Keratinocyte (primary cell): ENCODE data around the gene NEU4. TPM values are rescaled to one million over a fixed set of nuclear protein-coding genes. Genes with fewer than 3 reads are reported as not detected.

Source experiments
- DNase-seq: peaks from one replicate; pipeline ENCODE4 v3.0.0-alpha.2; 2011; ENCODE audit warnings: low read depth, missing footprints, low spot score
- FAIRE-seq: peaks from 2 replicates; lab custom pipeline; 2011; peaks lifted over from hg19 to GRCh38; lab: Jason Lieb, UNC
- H2AFZ ChIP-seq: 2 replicates; pipeline ENCODE4 v1.6.0; 2012; ENCODE audit warnings: low read length, control low read depth, inconsistent platforms; ENCODE audit not compliant: control insufficient read depth
- H3K27ac ChIP-seq: 2 replicates; pipeline ENCODE4 v1.5.1; 2011; ENCODE audit warnings: low read length; ENCODE audit not compliant: control insufficient read depth, insufficient read depth
- H3K27me3 ChIP-seq: 3 replicates; pipeline ENCODE4 v1.6.0; 2011; ENCODE audit warnings: low read length; ENCODE audit not compliant: control insufficient read depth, insufficient read depth; ENCODE audit errors: extremely low read depth
- H3K36me3 ChIP-seq, 2 experiments: 2 replicates in 1 of 2; 3 replicates in 1 of 2; pipeline ENCODE4 v1.5.1; 2011; ENCODE audit warnings: low read length in 2 of 2, mild to moderate bottlenecking in 1 of 2; ENCODE audit not compliant: control insufficient read depth in 2 of 2, insufficient read depth in 2 of 2; ENCODE audit errors: extremely low read depth in 1 of 2
- H3K4me1 ChIP-seq: 3 replicates; pipeline ENCODE4 v1.5.1; 2011; ENCODE audit warnings: low read length; ENCODE audit not compliant: control insufficient read depth, insufficient read depth; ENCODE audit errors: extremely low read depth
- H3K4me2 ChIP-seq: 3 replicates; pipeline ENCODE4 v1.6.0; 2011; ENCODE audit warnings: low read depth, low read length; ENCODE audit not compliant: control insufficient read depth, insufficient read depth; ENCODE audit errors: extremely low read depth
- H3K4me3 ChIP-seq, 3 experiments: fragments of 200-600 bp in 1 of 3; sonication (generic) in 1 of 3; 2 replicates in 2 of 3; 3 replicates in 1 of 3; pipeline ENCODE4 v1.5.1; 2011 to 2016; ENCODE audit warnings: low read length in 3 of 3, mild to moderate bottlenecking in 3 of 3, control low read depth in 2 of 3, inconsistent platforms in 1 of 3, low read depth in 1 of 3, mixed read lengths in 1 of 3, mixed run types in 1 of 3, moderate library complexity in 1 of 3; ENCODE audit not compliant: control insufficient read depth in 2 of 3, insufficient read depth in 2 of 3; ENCODE audit errors: extremely low read depth in 1 of 3
- H3K79me2 ChIP-seq: 2 replicates; pipeline ENCODE4 v1.6.0; 2012; ENCODE audit warnings: low read length; ENCODE audit not compliant: control insufficient read depth, insufficient read depth
- H3K9ac ChIP-seq: 3 replicates; pipeline ENCODE4 v1.6.0; 2011; ENCODE audit warnings: low read length; ENCODE audit not compliant: control insufficient read depth, insufficient read depth; ENCODE audit errors: extremely low read depth
- H3K9me1 ChIP-seq: 3 replicates; pipeline ENCODE4 v1.6.0; 2011; ENCODE audit warnings: low read length; ENCODE audit not compliant: control insufficient read depth, insufficient read depth; ENCODE audit errors: extremely low read depth
- H3K9me3 ChIP-seq: 2 replicates; pipeline ENCODE4 v1.5.1; 2012; ENCODE audit warnings: low read depth, low read length; ENCODE audit not compliant: control insufficient read depth
- H4K20me1 ChIP-seq: 3 replicates; pipeline ENCODE4 v1.6.0; 2011; ENCODE audit warnings: low read length; ENCODE audit not compliant: control insufficient read depth, insufficient read depth; ENCODE audit errors: extremely low read depth
- EZH2 ChIP-seq: IDR thresholded peaks from one replicate; pipeline ENCODE4 v1.6.1; 2012; ENCODE audit warnings: inconsistent platforms, mild to moderate bottlenecking, low read length, moderate library complexity
- dilution Hi-C: fragments of 300-500 bp; cut with MboI; formaldehyde crosslinking; loops from one replicate; pipeline ENCODE4 v1.7.0; 2020; ENCODE audit warnings: low sequenced_read_pairs; ENCODE audit not compliant: extremely low pct_ligation_motif_present
- polyA plus RNA-seq, 5 experiments: library from polyadenylated mRNA; depleted of rRNA in 3 of 5; stranded (reverse) in 3 of 5; stranded (forward) in 1 of 5; unstranded in 1 of 5; fragments of >200 nt; gene quantifications; 1 replicate in 1 of 5; 2 replicates in 3 of 5; 3 replicates in 1 of 5; pipeline versions ENCODE4 v1.2.1 to v1.2.3, GENCODE V29; 2011 to 2012; ENCODE audit warnings: missing spikeins in 2 of 5, low read depth in 1 of 5, low replicate concordance in 1 of 5
- TF ChIP-seq, protein P1 (sequence below), 3 experiments: IDR thresholded peaks in 1 of 3; conservative IDR thresholded peaks in 1 of 3; optimal IDR thresholded peaks in 1 of 3; 2 replicates in 2 of 3; 3 replicates in 1 of 3; pipeline versions ENCODE3 to v1.5.1; 2011; ENCODE audit warnings: low read length in 3 of 3, mild to moderate bottlenecking in 3 of 3, moderate library complexity in 2 of 3, control low read depth in 1 of 3, inconsistent platforms in 1 of 3; ENCODE audit not compliant: insufficient read depth in 2 of 3; ENCODE audit errors: extremely low read depth in 1 of 3

Gene NEU4
- polyA plus RNA-seq, 1 donor (not counting 4 experiments of a cell fraction or from before 2014, with no cell fraction given): not detected

GRCh38 chr2:241851325-241852115 lies 42.5 kb downstream of the NEU4 start:
- Histone ChIP-seq H3K9ac (no peak overlapping the region), H3K79me2 (no peaks in the 10 kb centered on the region), H3K27me3 (peaks cover 8% of the 10 kb centered on the region), H3K4me1 (no peaks in the 10 kb centered on the region), H3K4me2 (no peak overlapping the region), H3K9me1 (no peaks in the 10 kb centered on the region), H4K20me1 (no peaks in the 10 kb centered on the region), H3K4me3 (no peak overlapping the region), H2AFZ (no peak overlapping the region), H3K9me3 (no peaks in the 10 kb centered on the region), H3K27ac (no peak overlapping the region), H3K36me3 (no peaks in the 10 kb centered on the region)
- no peak for TF ChIP-seq EZH2
- TF ChIP-seq, protein P1, sequence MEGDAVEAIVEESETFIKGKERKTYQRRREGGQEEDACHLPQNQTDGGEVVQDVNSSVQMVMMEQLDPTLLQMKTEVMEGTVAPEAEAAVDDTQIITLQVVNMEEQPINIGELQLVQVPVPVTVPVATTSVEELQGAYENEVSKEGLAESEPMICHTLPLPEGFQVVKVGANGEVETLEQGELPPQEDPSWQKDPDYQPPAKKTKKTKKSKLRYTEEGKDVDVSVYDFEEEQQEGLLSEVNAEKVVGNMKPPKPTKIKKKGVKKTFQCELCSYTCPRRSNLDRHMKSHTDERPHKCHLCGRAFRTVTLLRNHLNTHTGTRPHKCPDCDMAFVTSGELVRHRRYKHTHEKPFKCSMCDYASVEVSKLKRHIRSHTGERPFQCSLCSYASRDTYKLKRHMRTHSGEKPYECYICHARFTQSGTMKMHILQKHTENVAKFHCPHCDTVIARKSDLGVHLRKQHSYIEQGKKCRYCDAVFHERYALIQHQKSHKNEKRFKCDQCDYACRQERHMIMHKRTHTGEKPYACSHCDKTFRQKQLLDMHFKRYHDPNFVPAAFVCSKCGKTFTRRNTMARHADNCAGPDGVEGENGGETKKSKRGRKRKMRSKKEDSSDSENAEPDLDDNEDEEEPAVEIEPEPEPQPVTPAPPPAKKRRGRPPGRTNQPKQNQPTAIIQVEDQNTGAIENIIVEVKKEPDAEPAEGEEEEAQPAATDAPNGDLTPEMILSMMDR (optimal IDR thresholded peaks at IDR 0.05 in 1 of 3, IDR thresholded peaks at IDR 0.05 in 1 of 3, conservative IDR thresholded peaks at IDR 0.05 in 1 of 3; ENCODE audit: extremely low read depth in 1 of 3, insufficient read depth in 2 of 3, low read length in 3 of 3): no peak
- DNase-seq: no peak
- FAIRE-seq: no peak
- dilution Hi-C loops: no loop called here

DNA sequence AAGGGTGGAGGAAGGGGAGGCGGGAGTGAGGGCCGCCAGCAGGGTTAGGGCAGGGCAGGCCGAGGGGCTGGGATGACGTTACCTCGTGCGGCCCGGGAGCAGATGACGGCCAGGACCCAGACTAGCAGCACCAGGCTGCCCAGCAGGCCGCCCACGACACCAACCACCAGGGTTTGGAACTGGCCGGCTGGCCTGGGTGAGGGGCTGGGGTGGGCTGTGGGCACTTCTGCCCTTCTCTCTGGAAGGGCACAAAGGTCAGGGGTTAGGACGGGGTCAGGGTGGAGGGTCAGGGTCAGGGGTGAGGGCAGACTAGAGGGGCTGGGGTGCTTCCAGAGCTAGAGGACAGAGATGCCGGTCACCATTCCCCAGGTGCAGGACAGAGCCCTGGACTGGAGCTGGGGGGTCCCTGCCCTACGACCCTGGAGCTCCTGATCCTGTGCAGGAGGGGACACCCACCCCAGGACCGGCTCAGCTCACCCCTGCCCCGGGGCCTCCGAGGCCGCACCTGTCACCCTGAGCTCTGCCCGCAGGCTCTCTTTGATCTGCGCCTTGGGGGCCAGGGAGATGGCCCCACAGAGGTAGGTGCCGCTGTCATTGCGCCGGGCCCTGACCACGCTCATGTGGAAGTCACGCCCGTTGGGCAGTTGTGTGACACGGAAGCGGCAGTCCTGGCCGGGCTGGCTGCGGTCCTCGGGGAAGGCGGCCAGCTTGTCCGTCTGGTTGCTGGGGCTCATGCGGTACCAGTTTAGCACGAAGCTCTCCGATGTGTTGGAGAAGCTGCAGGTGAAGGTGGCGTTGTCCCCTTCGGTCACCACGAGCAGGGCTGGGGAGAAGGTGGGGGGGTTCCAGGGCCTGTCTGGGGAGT lies 43.4 kb downstream of the NEU4 start:
- H3K27me3 ChIP-seq: peaks cover 8% of the 10 kb centered on the region
- FAIRE-seq (no peak), DNase-seq (no peak)
- H3K36me3 ChIP-seq: no peaks in the 10 kb centered on the region
- H2AFZ ChIP-seq: no peak overlapping the region
- no peak overlapping the region for H3K27ac ChIP-seq
- H3K9me1 ChIP-seq: no peaks in the 10 kb centered on the region
- H4K20me1 ChIP-seq: no peaks in the 10 kb centered on the region
- no peak overlapping the region for H3K4me3 ChIP-seq
- dilution Hi-C loops: no loop called here
- H3K4me1 ChIP-seq: no peaks in the 10 kb centered on the region
- no peaks in the 10 kb centered on the region for H3K9me3 ChIP-seq
- H3K79me2 ChIP-seq: no peaks in the 10 kb centered on the region
- no peak overlapping the region for H3K9ac ChIP-seq
- TF ChIP-seq, protein P1 (optimal IDR thresholded peaks at IDR 0.05 in 1 of 3, IDR thresholded peaks at IDR 0.05 in 1 of 3, conservative IDR thresholded peaks at IDR 0.05 in 1 of 3; ENCODE audit: extremely low read depth in 1 of 3, insufficient read depth in 2 of 3, low read length in 3 of 3): no peak
- TF ChIP-seq EZH2: no peak
- no peak overlapping the region for H3K4me2 ChIP-seq
